Measurements from ENCODE around the gene ZBTB18.

DNA sequence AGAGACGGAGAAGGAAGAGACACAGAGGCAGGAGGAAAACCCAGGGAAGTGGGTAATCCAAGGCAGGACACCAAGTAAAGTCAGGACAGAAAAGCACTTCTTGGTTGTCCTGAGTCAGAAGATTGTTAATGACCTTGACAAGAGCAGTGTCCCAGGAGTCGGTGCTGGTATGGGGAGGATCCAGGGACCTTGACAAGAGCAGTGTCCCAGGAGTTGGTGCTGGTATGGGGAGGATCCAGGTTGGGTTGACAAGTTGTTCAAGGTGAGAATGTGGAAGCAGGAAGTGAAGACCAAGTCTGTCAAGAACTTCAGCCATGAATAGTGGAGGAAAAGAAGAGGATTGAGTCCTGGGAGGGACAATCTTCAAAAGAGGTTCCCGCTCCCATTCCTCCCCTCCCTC lies 31.9 kb downstream of the ZBTB18 start:
- TF ChIP-seq, protein P1, sequence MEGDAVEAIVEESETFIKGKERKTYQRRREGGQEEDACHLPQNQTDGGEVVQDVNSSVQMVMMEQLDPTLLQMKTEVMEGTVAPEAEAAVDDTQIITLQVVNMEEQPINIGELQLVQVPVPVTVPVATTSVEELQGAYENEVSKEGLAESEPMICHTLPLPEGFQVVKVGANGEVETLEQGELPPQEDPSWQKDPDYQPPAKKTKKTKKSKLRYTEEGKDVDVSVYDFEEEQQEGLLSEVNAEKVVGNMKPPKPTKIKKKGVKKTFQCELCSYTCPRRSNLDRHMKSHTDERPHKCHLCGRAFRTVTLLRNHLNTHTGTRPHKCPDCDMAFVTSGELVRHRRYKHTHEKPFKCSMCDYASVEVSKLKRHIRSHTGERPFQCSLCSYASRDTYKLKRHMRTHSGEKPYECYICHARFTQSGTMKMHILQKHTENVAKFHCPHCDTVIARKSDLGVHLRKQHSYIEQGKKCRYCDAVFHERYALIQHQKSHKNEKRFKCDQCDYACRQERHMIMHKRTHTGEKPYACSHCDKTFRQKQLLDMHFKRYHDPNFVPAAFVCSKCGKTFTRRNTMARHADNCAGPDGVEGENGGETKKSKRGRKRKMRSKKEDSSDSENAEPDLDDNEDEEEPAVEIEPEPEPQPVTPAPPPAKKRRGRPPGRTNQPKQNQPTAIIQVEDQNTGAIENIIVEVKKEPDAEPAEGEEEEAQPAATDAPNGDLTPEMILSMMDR (IDR thresholded peaks at IDR 0.05; ENCODE audit: poor library complexity), result no peak
- TF ChIP-seq EZH2phosphoT487 (IDR thresholded peaks at IDR 0.05; ENCODE audit: low read depth, severe bottlenecking, unreplicated experiment), result no peak
- no peak for TF ChIP-seq EZH2 (IDR thresholded peaks at IDR 0.05; ENCODE audit: borderline replicate concordance)

All from hepatocyte (in vitro differentiated cells).